MM.1S (cell line): ENCODE data around the gene ANO3.

Experiments used
- DNase-seq: peaks from one replicate; pipeline ENCODE4 v3.0.0-alpha.2; 2015
- H2AFZ ChIP-seq: fragments of 300-600 bp; sonication (generic); 2 replicates; pipeline ENCODE4 v1.6.0; 2016; ENCODE audit warnings: antibody characterized with exemption, low read length
- H3F3A ChIP-seq: fragments of 300-600 bp; sonication (generic); 2 replicates; pipeline ENCODE4 v1.6.1; 2016; ENCODE audit warnings: mild to moderate bottlenecking, antibody characterized with exemption, low read length, moderate library complexity, mixed read lengths; ENCODE audit not compliant: insufficient read depth
- H3K27ac ChIP-seq: fragments of 300-600 bp; sonication (generic); 2 replicates; pipeline ENCODE4 v1.5.1; 2016; ENCODE audit warnings: mild to moderate bottlenecking, low read length
- H3K27me3 ChIP-seq: fragments of 300-600 bp; sonication (generic); replicated peaks from 2 replicates; pipeline ENCODE4 v1.6.0; 2016; ENCODE audit warnings: low read length; ENCODE audit not compliant: insufficient read depth
- H3K36me3 ChIP-seq: fragments of 300-600 bp; sonication (generic); replicated peaks from 2 replicates; pipeline ENCODE4 v1.6.1; 2016; ENCODE audit warnings: mild to moderate bottlenecking, low read length, mixed read lengths; ENCODE audit not compliant: insufficient read depth
- H3K4me1 ChIP-seq: fragments of 300-600 bp; sonication (generic); 2 replicates; pipeline ENCODE4 v1.6.1; 2016; ENCODE audit warnings: low read length, mixed read lengths
- H3K4me2 ChIP-seq: fragments of 300-600 bp; sonication (generic); 2 replicates; pipeline ENCODE4 v1.6.0; 2016; ENCODE audit warnings: low read depth, low read length
- H3K4me3 ChIP-seq: fragments of 300-600 bp; sonication (generic); 2 replicates; pipeline ENCODE4 v1.5.1; 2016; ENCODE audit warnings: low read length, mixed read lengths
- H3K79me2 ChIP-seq: fragments of 300-600 bp; sonication (generic); 2 replicates; pipeline ENCODE4 v1.6.1; 2016; ENCODE audit warnings: mixed run types, low read length, mixed read lengths
- H3K9ac ChIP-seq: fragments of 300-600 bp; sonication (generic); 2 replicates; pipeline ENCODE4 v1.6.1; 2016; ENCODE audit warnings: low read length, mixed read lengths
- H3K9me2 ChIP-seq: fragments of 300-600 bp; sonication (generic); replicated peaks from 2 replicates; pipeline ENCODE4 v1.6.1; 2016; ENCODE audit warnings: mild to moderate bottlenecking, low read length, mixed read lengths; ENCODE audit not compliant: insufficient read depth
- H3K9me3 ChIP-seq: fragments of 300-600 bp; sonication (generic); replicated peaks from 2 replicates; pipeline ENCODE4 v1.6.1; 2016; ENCODE audit warnings: mild to moderate bottlenecking, low read length, mixed read lengths; ENCODE audit not compliant: insufficient read depth
- H4K20me1 ChIP-seq: fragments of 300-600 bp; sonication (generic); 2 replicates; pipeline ENCODE4 v1.6.1; 2016; ENCODE audit warnings: mild to moderate bottlenecking, low read length, moderate library complexity, mixed read lengths; ENCODE audit not compliant: insufficient read depth
- EZH2 ChIP-seq: fragments of 300-600 bp; sonication (generic); optimal IDR thresholded peaks from 2 replicates; pipeline ENCODE3; 2017; ENCODE audit warnings: low read depth, mild to moderate bottlenecking, antibody characterized with exemption, low read length, mixed read lengths
- EZH2phosphoT487 ChIP-seq: fragments of 300-600 bp; sonication (generic); IDR thresholded peaks from 2 replicates; pipeline ENCODE4 v1.6.1; 2018; ENCODE audit warnings: antibody characterized with exemption, low read length
- TF ChIP-seq, protein P1 (sequence below): fragments of 300-600 bp; sonication (generic); IDR thresholded peaks from 2 replicates; pipeline ENCODE4 v1.5.1; 2016; ENCODE audit warnings: antibody characterized with exemption, low read length, mixed read lengths

ANO3 gene

DNA sequence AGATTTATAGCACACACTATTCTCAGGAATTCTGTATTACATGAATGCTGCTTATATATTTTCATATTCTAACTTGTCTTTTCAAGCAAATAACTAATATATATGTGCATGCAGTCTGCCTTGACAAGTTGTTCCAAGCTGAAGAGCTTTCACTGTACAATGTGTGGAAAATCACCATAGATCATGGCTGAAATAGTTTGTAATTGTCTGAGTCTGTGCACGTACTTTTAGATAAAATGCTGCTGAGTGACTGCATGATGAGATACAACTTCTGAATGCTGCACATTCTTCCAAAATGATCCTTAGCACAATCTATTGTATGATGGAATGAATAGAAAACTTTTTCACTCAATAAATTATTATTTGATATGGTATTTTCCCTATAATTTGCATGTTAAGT, 331.0 kb downstream of the ANO3 start:
- Histone ChIP-seq H3K4me3 (no peak overlapping the region), H3K9me3 (no peaks in the 10 kb centered on the region), H3F3A (no peaks in the 10 kb centered on the region), H3K4me1 (no peaks in the 10 kb centered on the region), H3K9me2 (no peaks in the 10 kb centered on the region; the same call in 1 of the 2 replicates), H3K36me3 (no peaks in the 10 kb centered on the region), H3K27ac (no peak overlapping the region), H3K4me2 (no peak overlapping the region), H2AFZ (no peak overlapping the region), H3K79me2 (no peaks in the 10 kb centered on the region), H4K20me1 (no peaks in the 10 kb centered on the region), H3K9ac (no peak overlapping the region), H3K27me3 (no peaks in the 10 kb centered on the region)
- DNase-seq: no peak
- TF ChIP-seq, protein P1, sequence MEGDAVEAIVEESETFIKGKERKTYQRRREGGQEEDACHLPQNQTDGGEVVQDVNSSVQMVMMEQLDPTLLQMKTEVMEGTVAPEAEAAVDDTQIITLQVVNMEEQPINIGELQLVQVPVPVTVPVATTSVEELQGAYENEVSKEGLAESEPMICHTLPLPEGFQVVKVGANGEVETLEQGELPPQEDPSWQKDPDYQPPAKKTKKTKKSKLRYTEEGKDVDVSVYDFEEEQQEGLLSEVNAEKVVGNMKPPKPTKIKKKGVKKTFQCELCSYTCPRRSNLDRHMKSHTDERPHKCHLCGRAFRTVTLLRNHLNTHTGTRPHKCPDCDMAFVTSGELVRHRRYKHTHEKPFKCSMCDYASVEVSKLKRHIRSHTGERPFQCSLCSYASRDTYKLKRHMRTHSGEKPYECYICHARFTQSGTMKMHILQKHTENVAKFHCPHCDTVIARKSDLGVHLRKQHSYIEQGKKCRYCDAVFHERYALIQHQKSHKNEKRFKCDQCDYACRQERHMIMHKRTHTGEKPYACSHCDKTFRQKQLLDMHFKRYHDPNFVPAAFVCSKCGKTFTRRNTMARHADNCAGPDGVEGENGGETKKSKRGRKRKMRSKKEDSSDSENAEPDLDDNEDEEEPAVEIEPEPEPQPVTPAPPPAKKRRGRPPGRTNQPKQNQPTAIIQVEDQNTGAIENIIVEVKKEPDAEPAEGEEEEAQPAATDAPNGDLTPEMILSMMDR: no peak
- TF ChIP-seq EZH2 (no peak), EZH2phosphoT487 (no peak)

DNA sequence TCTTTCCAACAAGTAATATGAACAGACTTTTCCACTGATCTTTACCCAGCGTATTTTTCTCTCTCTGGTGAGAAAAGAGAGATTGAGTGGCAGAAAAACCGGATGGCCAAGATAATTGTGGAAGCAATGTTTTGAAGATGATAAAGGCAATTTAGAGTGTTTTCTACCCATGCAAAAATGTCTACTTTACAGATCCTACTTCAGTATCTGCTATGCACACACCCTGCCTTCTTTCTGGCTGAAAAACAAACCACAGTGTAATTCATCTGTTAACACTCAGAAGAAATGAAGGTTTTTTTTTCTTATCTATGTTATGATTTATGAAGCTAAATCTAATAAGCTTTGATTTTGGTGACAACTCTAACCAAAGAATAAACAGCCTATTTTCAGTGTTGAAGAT, 333.1 kb downstream of the ANO3 start:
- no peaks in the 10 kb centered on the region for H3K4me1 ChIP-seq
- no peaks in the 10 kb centered on the region for H3K36me3 ChIP-seq
- no peaks in the 10 kb centered on the region for H3K9me3 ChIP-seq
- H3F3A ChIP-seq: no peaks in the 10 kb centered on the region
- H3K27me3 ChIP-seq: no peaks in the 10 kb centered on the region
- no peak overlapping the region for H3K4me3 ChIP-seq
- no peak overlapping the region for H3K9ac ChIP-seq
- TF ChIP-seq EZH2phosphoT487 (no peak), EZH2 (no peak)
- TF ChIP-seq, protein P1: no peak
- no peaks in the 10 kb centered on the region; the same call in 1 of the 2 replicates for H3K9me2 ChIP-seq
- no peak overlapping the region for H2AFZ ChIP-seq
- H3K4me2 ChIP-seq: no peak overlapping the region
- no peak overlapping the region for H3K27ac ChIP-seq
- no peak for DNase-seq
- no peaks in the 10 kb centered on the region for H3K79me2 ChIP-seq
- no peaks in the 10 kb centered on the region for H4K20me1 ChIP-seq

DNA sequence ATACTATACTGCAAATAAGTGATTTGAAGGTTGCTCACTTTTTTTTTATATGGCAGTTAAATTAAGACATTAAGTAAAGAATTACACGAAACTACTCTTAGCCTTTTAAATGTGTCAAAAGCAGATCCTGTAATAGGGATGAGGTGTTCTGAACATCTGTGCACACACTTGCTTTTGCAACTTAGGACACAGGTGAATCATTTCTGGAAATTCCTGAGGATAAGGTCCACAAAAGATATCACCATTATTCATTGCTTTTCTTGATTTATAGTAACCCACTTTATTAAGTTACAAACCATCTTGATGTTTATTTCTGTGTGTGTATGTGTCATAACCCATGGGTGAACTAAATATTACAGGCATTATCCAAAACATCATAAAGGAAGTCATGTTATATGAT, 334.0 kb downstream of the ANO3 start:
- TF ChIP-seq EZH2phosphoT487: no peak
- no peak for TF ChIP-seq EZH2
- TF ChIP-seq, protein P1: no peak
- no peaks in the 10 kb centered on the region for H3K9me3 ChIP-seq
- H3K4me2 ChIP-seq: no peak overlapping the region

More for the DNA sequence above, 334.0 kb downstream of the ANO3 start:
- H3K9me2 ChIP-seq: no peaks in the 10 kb centered on the region
- no peak overlapping the region for H3K9ac ChIP-seq
- no peak overlapping the region for H3K4me3 ChIP-seq
- no peak overlapping the region for H2AFZ ChIP-seq
- no peaks in the 10 kb centered on the region for H3K79me2 ChIP-seq
- no peaks in the 10 kb centered on the region for H3F3A ChIP-seq
- no peak overlapping the region for H3K27ac ChIP-seq
- H3K4me1 ChIP-seq: no peaks in the 10 kb centered on the region
- no peaks in the 10 kb centered on the region for H4K20me1 ChIP-seq
- no peak for DNase-seq
- no peaks in the 10 kb centered on the region for H3K36me3 ChIP-seq
- no peaks in the 10 kb centered on the region for H3K27me3 ChIP-seq
